HFFc6 (cell line): ENCODE results near the gene CASP9. TPM values are rescaled to one million over a fixed set of nuclear protein-coding genes. Genes with fewer than 3 reads are reported as not detected.
A peak's percentile ranks its signal among the peaks of the same experiment; 100 is the strongest.

Experiments used
- DNase-seq: peaks from one replicate; pipeline ENCODE4 v3.0.0-alpha.2; 2018
- H3K27ac Mint-ChIP-seq: 2 replicates; pipeline ENCODE4 v1.8.0; 2020; ENCODE audit warnings: mild to moderate bottlenecking, mixed read lengths
- H3K27me3 Mint-ChIP-seq: 2 replicates; pipeline ENCODE4 v1.8.0; 2021; ENCODE audit warnings: mild to moderate bottlenecking, moderate library complexity, mixed read lengths; ENCODE audit not compliant: insufficient read depth
- H3K36me3 Mint-ChIP-seq: 2 replicates; pipeline ENCODE4 v1.8.0; 2021; ENCODE audit warnings: low read depth, mixed read lengths
- H3K4me1 Mint-ChIP-seq: 2 replicates; pipeline ENCODE4 v1.8.0; 2020; ENCODE audit warnings: low read depth, mixed read lengths
- H3K4me3 Mint-ChIP-seq: 2 replicates; pipeline ENCODE4 v1.8.0; 2020; ENCODE audit warnings: mild to moderate bottlenecking, moderate library complexity, mixed read lengths
- H3K9me3 Mint-ChIP-seq: 2 replicates; pipeline ENCODE4 v1.8.0; 2020; ENCODE audit warnings: mild to moderate bottlenecking, mixed read lengths
- long read RNA-seq: library from polyadenylated mRNA; unstranded; transcript quantifications from one replicate; pipeline ENCODE4 v2.0.0, GENCODE V29; 2019
- total RNA-seq, 6 experiments: library from RNA; stranded (reverse); fragmentation: NEBNext Ultra II Directional; extraction: Animal tissue kit (Norgen Biotek cat#: 25700); gene quantifications; 2 replicates in 1 of 6; 3 replicates in 5 of 6; pipeline ENCODE4 v1.2.3, GENCODE V29; 2021
- TF ChIP-seq, protein P1 (sequence below): fragments of 200-600 bp; sonication (generic); IDR thresholded peaks from 2 replicates; pipeline ENCODE4 v1.5.0; 2021; ENCODE audit warnings: antibody characterized with exemption, mild to moderate bottlenecking

CASP9 gene
- total RNA-seq, result 1 to 10 TPM; 7.2 to 8.9 (median 7.8) TPM
- long read RNA-seq, partial matches to known transcripts, result 0 of 4 reads
- long read RNA-seq, other reads (novel, unspliced or antisense), result 1 of 4 reads

DNA sequence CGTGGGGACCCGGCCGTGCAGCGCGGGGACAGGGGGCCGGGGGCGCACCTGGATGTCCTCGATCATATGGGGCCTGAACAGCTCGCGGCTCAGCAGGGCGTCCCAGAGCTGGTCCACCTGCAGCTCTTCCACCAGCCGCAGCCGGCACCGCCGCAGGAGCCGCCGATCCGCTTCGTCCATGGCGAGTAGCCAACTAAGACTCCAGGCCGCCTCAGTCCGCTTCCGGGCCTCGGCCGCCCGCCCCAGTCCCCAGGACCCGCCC lies at the start of gene CASP9:
Gene CASP9 (minus strand): TSS at position 195 of the 262 bp plus-strand sequence. CDS start 15 bp downstream, at position 180.
- no peaks in the 10 kb centered on the region; the same call in 1 of the 2 replicates for H3K27me3 Mint-ChIP-seq
- peak within 1 kb of the TSS; percentile 100 for H3K27ac Mint-ChIP-seq
- no peaks in the 10 kb centered on the region for H3K9me3 Mint-ChIP-seq
- TF ChIP-seq, protein P1, sequence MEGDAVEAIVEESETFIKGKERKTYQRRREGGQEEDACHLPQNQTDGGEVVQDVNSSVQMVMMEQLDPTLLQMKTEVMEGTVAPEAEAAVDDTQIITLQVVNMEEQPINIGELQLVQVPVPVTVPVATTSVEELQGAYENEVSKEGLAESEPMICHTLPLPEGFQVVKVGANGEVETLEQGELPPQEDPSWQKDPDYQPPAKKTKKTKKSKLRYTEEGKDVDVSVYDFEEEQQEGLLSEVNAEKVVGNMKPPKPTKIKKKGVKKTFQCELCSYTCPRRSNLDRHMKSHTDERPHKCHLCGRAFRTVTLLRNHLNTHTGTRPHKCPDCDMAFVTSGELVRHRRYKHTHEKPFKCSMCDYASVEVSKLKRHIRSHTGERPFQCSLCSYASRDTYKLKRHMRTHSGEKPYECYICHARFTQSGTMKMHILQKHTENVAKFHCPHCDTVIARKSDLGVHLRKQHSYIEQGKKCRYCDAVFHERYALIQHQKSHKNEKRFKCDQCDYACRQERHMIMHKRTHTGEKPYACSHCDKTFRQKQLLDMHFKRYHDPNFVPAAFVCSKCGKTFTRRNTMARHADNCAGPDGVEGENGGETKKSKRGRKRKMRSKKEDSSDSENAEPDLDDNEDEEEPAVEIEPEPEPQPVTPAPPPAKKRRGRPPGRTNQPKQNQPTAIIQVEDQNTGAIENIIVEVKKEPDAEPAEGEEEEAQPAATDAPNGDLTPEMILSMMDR, result no peak
- no peaks in the 10 kb centered on the region for H3K36me3 Mint-ChIP-seq
- peak within 1 kb of the TSS; percentile 94 for H3K4me3 Mint-ChIP-seq
- peaks cover 38% of the 10 kb centered on the region for H3K4me1 Mint-ChIP-seq
- DNase-seq, result no peak

DNA sequence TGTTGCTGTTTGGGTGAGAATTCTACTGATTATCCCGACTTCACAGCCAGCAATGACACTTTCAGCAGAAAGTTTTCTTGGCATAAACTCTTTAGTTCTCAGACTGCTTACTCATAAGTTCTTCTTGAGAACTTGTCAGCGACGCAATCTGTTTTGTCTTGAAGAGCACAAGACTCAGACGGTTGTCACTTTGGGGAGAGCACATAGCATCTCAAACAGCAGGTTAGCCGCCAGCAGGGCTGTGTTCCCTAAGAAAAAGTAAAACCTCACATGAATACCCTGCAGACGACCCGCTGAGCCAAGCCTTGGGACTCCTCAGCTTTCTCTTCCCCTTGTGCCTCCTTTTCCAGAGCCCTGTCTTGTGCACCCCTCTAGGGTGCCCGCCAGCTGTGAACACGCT lies 49.5 kb upstream of the CASP9 start:
- Mint-ChIP-seq H3K27me3 (no peaks in the 10 kb centered on the region; the same call in 1 of the 2 replicates), H3K27ac (no peak overlapping the region), H3K4me3 (no peak overlapping the region), H3K36me3 (peaks cover 20% of the 10 kb centered on the region), H3K4me1 (peaks cover 15% of the 10 kb centered on the region), H3K9me3 (no peaks in the 10 kb centered on the region)
- TF ChIP-seq, protein P1, result no peak
- DNase-seq, result no peak

DNA sequence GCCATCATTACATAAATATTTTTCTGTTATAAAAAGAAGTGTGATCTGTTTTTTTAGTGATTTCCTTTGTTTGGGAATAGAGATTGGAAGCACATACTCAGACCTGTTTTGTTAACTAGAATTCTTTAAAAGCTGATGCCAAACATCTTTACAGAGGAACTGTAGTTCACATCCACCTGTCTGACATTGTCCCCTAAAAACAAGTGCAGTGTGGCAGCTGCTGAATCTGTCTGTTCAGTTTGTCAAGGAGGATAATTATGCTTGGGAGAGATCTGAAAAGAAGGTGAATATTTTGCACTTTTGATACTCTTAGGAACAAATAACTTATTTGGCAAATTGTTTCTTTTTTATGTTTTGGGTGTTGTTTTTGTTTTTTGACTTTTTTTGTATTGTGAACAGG lies 47.3 kb upstream of the CASP9 start:
- peaks cover 34% of the 10 kb centered on the region for H3K36me3 Mint-ChIP-seq
- H3K9me3 Mint-ChIP-seq, result no peaks in the 10 kb centered on the region
- peaks cover 15% of the 10 kb centered on the region for H3K4me1 Mint-ChIP-seq
- H3K27me3 Mint-ChIP-seq, result no peaks in the 10 kb centered on the region; the same call in 1 of the 2 replicates
- TF ChIP-seq, protein P1, result no peak
- no peak for DNase-seq
- no peak overlapping the region for H3K4me3 Mint-ChIP-seq
- H3K27ac Mint-ChIP-seq, result no peak overlapping the region

DNA sequence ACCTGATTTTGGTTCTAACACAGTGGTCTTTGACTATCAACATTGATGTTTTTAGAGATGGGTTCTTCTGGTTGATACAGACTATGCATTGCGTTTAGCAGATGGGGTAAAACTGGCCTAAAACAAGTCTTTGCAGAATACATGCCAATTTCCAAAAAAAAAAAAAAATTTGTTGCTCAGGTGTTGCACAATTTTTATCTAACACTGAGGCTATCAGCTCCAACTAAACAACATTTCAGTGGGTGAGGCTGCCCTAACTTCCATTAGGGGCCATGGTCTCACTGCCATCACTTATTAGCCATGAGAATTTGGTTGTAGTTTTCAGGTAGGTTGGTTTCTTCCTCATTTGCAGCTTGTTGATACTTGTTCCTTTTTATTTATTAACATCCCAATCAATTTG lies 46.8 kb upstream of the CASP9 start:
- Mint-ChIP-seq H3K36me3 (peaks cover 34% of the 10 kb centered on the region), H3K4me1 (peaks cover 15% of the 10 kb centered on the region), H3K9me3 (no peaks in the 10 kb centered on the region), H3K27me3 (no peaks in the 10 kb centered on the region; the same call in 1 of the 2 replicates), H3K4me3 (no peak overlapping the region), H3K27ac (no peak overlapping the region)
- DNase-seq, result no peak
- TF ChIP-seq, protein P1, result no peak

GRCh38 chr1:15568387-15569073 lies 44.5 kb upstream of the CASP9 start:
- Mint-ChIP-seq H3K27me3 (peaks cover 2% of the 10 kb centered on the region; the same call in 1 of the 2 replicates), H3K4me3 (no peak overlapping the region), H3K9me3 (no peaks in the 10 kb centered on the region), H3K36me3 (peaks cover 39% of the 10 kb centered on the region), H3K4me1 (peaks cover 15% of the 10 kb centered on the region), H3K27ac (no peak overlapping the region)
- TF ChIP-seq, protein P1, result no peak
- no peak for DNase-seq
